A673 (cell line): ENCODE results near the gene TMEM242. TPM values are rescaled to one million over a fixed set of nuclear protein-coding genes. Genes with fewer than 3 reads are reported as not detected.

Source experiments
- BruUV-seq: library from RNA; stranded (reverse); fragments of 400-500 nt; replicated peaks from 2 replicates; lab custom pipeline; 2021; lab: Mats Ljungman, UMichigan
- CTCF ChIA-PET: fragments of 300-600 bp; sonication (Branson Sonifier 250); formaldehyde crosslinking; loops from one replicate; lab custom pipeline; 2022; ENCODE audit warnings: antibody characterized with exemption; lab: Charles Lee
- POLR2A ChIA-PET: fragments of 300-600 bp; sonication (Branson Sonifier 250); formaldehyde crosslinking; loops from one replicate; lab custom pipeline; 2022; ENCODE audit warnings: antibody characterized with exemption; ENCODE audit not compliant: low non-redundant PET; lab: Charles Lee
- DNase-seq: peaks from one replicate; pipeline ENCODE4 v3.0.0-alpha.2; 2015; ENCODE audit warnings: low spot score
- H3K27ac ChIP-seq: fragments of 200-600 bp; sonication (generic); 2 replicates; pipeline ENCODE4 v1.5.1; 2016; ENCODE audit warnings: mixed run types, low read depth, mild to moderate bottlenecking, mixed read lengths, antibody characterized with exemption, low read length; ENCODE audit not compliant: poor library complexity, severe bottlenecking
- H3K27me3 ChIP-seq: fragments of 200-600 bp; sonication (generic); replicated peaks from 2 replicates; pipeline ENCODE4 v1.6.1; 2017; ENCODE audit warnings: mixed run types, low read depth, mild to moderate bottlenecking, mixed read lengths, antibody characterized with exemption, low read length; ENCODE audit not compliant: insufficient read depth, poor library complexity
- H3K36me3 ChIP-seq: fragments of 200-600 bp; sonication (generic); 2 replicates; pipeline ENCODE4 v1.6.1; 2016; ENCODE audit warnings: mixed run types, mild to moderate bottlenecking, mixed read lengths, antibody characterized with exemption, low read length; ENCODE audit not compliant: insufficient read depth, poor library complexity, severe bottlenecking
- H3K4me1 ChIP-seq: fragments of 200-600 bp; sonication (generic); 2 replicates; pipeline ENCODE4 v1.6.1; 2017; ENCODE audit warnings: mixed run types, mild to moderate bottlenecking, mixed read lengths, antibody characterized with exemption, low read length; ENCODE audit not compliant: insufficient read depth, poor library complexity, severe bottlenecking
- H3K4me3 ChIP-seq: fragments of 200-600 bp; sonication (generic); 2 replicates; pipeline ENCODE4 v1.5.1; 2016; ENCODE audit warnings: low read depth, mixed run types, mild to moderate bottlenecking, mixed read lengths, low read length; ENCODE audit not compliant: poor library complexity, severe bottlenecking
- H3K9me3 ChIP-seq: fragments of 200-600 bp; sonication (generic); 2 replicates; pipeline ENCODE4 v1.6.1; 2016; ENCODE audit warnings: mixed run types, low read depth, mild to moderate bottlenecking, mixed read lengths, antibody characterized with exemption, low read length; ENCODE audit not compliant: poor library complexity, severe bottlenecking
- CTCF ChIP-seq: fragments of 300-800, 200-600 bp; sonication (generic); conservative IDR thresholded peaks from 2 replicates; pipeline ENCODE4 v1.5.1; 2017; ENCODE audit warnings: low read depth, mild to moderate bottlenecking, antibody characterized with exemption, low read length, moderate library complexity, mixed read lengths
- EZH2 ChIP-seq: fragments of 200-600 bp; sonication (generic); IDR thresholded peaks from 2 replicates; pipeline ENCODE4 v1.6.1; 2017; ENCODE audit warnings: borderline replicate concordance, low read depth, mild to moderate bottlenecking, mixed read lengths, antibody characterized with exemption, low read length; ENCODE audit not compliant: poor library complexity, severe bottlenecking
- intact Hi-C: fragments of 100-400 bp; cut with micrococcal nuclease; formaldehyde crosslinking; loops from one replicate; pipeline ENCODE4 v1.10.0; 2022; ENCODE audit not compliant: unreplicated experiment
- total RNA-seq: library from RNA; stranded (reverse); gene quantifications from 2 replicates; pipeline ENCODE4 v1.2.3, GENCODE V29; 2021

TMEM242 gene
- total RNA-seq, 1 experiment from 2014 or later = 13.2 TPM

GRCh38 chr6:157307661-157308060, 15.7 kb downstream of the TMEM242 start:
- ChIA-PET POLR2A (no interaction called here), CTCF (no interaction called here)
- no peak for DNase-seq
- H3K9me3 ChIP-seq = no peaks in the 10 kb centered on the region
- H3K36me3 ChIP-seq = no peaks in the 10 kb centered on the region
- no peaks in the 10 kb centered on the region for H3K27me3 ChIP-seq
- BruUV-seq = no TSS peak
- H3K4me1 ChIP-seq = peaks cover 8% of the 10 kb centered on the region
- H3K27ac ChIP-seq = no peak overlapping the region
- intact Hi-C loops = no loop called here
- H3K4me3 ChIP-seq = no peak overlapping the region
- no peak for TF ChIP-seq EZH2
- TF ChIP-seq CTCF = no peak

- ChIA-PET POLR2A (no interaction called here), CTCF (no interaction called here)
- no peaks in the 10 kb centered on the region for H3K36me3 ChIP-seq
- intact Hi-C loops = no loop called here
- TF ChIP-seq CTCF = no peak
- TF ChIP-seq EZH2 = no peak
- BruUV-seq = no TSS peak
- no peaks in the 10 kb centered on the region for H3K9me3 ChIP-seq
- no peak for DNase-seq
- no peak overlapping the region for H3K27ac ChIP-seq
- H3K4me3 ChIP-seq = no peak overlapping the region
- peaks cover 8% of the 10 kb centered on the region for H3K4me1 ChIP-seq
- no peaks in the 10 kb centered on the region for H3K27me3 ChIP-seq
Measured at GRCh38 chr6:157305670-157306653, 17.4 kb downstream of the TMEM242 start.

- Histone ChIP-seq H3K4me3 (no peak overlapping the region), H3K4me1 (peaks cover 8% of the 10 kb centered on the region), H3K27ac (no peak overlapping the region), H3K27me3 (no peaks in the 10 kb centered on the region), H3K36me3 (no peaks in the 10 kb centered on the region), H3K9me3 (no peaks in the 10 kb centered on the region)
- CTCF ChIA-PET = no interaction called here
- BruUV-seq = no TSS peak
- intact Hi-C loops = no loop called here
- no peak for DNase-seq
- POLR2A ChIA-PET = no interaction called here
- no peak for TF ChIP-seq EZH2
- no peak for TF ChIP-seq CTCF
Measured at GRCh38 chr6:157304899-157305663, 18.2 kb downstream of the TMEM242 start.
